ENCODE data around the gene WDR70. TPM values are rescaled to one million over a fixed set of nuclear protein-coding genes. Genes with fewer than 3 reads are reported as not detected.

The WDR70 gene
- total and polyA plus RNA-seq, 2 donors (not counting 3 experiments of a cell fraction or from before 2014, with no cell fraction given), result 6.7 to 37.3 TPM

DNA sequence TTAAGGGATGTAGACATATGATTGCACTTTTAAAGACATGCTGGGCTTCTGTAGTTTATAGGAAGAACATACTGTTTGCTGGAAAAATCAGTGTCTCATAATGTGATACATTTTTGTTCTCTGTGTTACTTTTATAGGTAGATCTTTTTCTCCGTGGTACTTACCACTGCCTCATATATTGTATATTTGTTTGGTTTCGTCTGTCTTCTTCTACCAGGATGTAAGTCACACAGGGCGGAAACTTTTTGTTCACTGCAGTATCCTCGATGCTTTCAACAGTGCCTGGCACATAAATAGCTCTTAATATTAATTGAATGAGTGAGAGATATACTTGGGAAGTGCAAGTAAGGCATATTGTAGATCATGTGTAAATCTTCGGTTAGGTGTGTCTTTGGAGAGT, 325.3 kb downstream of the WDR70 start:
- BruUV-seq (replicated peaks), result no TSS peak
- H3K9me3 ChIP-seq (replicated peaks; ENCODE audit: control insufficient read depth, insufficient read depth, low read length), result no peaks in the 10 kb centered on the region
- CTCF ChIA-PET, result interaction anchor here (0.7 to 2.4 kb wide), 11 partner anchors 9 to 291 kb away, joined by 3 to 12 read pairs (median 4); no protein-coding TSS in a partner anchor
- peak overlapping the region in 1 of 3 experiments; percentile 33 for H3K4me3 ChIP-seq (replicated peaks in 1 of 3; ENCODE audit: insufficient read depth in 1 of 3, low read depth in 1 of 3, low read length in 3 of 3)
- dilution Hi-C loops (cut with MboI; ENCODE audit: extremely low pct_ligation_motif_present, low sequenced_read_pairs) (no loop called here), intact Hi-C loops (cut with micrococcal nuclease) (loop anchor here (1.0 to 5.0 kb wide), 3 partner anchors 17 to 37 kb away; no protein-coding TSS in a partner anchor)
- DNase-seq (ENCODE audit: low read depth, low spot score), result peak; percentile 81
- H3K4me1 ChIP-seq (ENCODE audit: control insufficient read depth, extremely low read depth, insufficient read depth, low read length), result peaks cover 18% of the 10 kb centered on the region
- peak overlapping the region; percentile 14 for H2AFZ ChIP-seq (ENCODE audit: low read depth, low read length)
- no peak for FAIRE-seq
- H3K4me2 ChIP-seq (ENCODE audit: insufficient read depth, low read length), result peak overlapping the region; percentile 89
- no peaks in the 10 kb centered on the region for H3K27me3 ChIP-seq (ENCODE audit: control insufficient read depth in 2 of 2, insufficient read depth in 2 of 2, low read length in 2 of 2)
- no peaks in the 10 kb centered on the region for H3K79me2 ChIP-seq (ENCODE audit: control insufficient read depth, insufficient read depth, low read length)
- TF ChIP-seq FOS (IDR thresholded peaks at IDR 0.05; ENCODE audit: borderline replicate concordance, insufficient read depth, low read length), result no peak
- TF ChIP-seq EZH2 (IDR thresholded peaks at IDR 0.05; ENCODE audit: borderline replicate concordance, low read depth, low read length, severe bottlenecking), result no peak
- TF ChIP-seq, protein P1, sequence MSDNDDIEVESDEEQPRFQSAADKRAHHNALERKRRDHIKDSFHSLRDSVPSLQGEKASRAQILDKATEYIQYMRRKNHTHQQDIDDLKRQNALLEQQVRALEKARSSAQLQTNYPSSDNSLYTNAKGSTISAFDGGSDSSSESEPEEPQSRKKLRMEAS (IDR thresholded peaks at IDR 0.05; ENCODE audit: insufficient read depth, insufficient read length), result no peak
- TF ChIP-seq JUN (IDR thresholded peaks at IDR 0.05; ENCODE audit: borderline replicate concordance, insufficient read depth, insufficient read length, low read depth), result no peak
- TF ChIP-seq MYC (IDR thresholded peaks at IDR 0.05; ENCODE audit: low read depth, low read length), result no peak
- TF ChIP-seq, protein P2, sequence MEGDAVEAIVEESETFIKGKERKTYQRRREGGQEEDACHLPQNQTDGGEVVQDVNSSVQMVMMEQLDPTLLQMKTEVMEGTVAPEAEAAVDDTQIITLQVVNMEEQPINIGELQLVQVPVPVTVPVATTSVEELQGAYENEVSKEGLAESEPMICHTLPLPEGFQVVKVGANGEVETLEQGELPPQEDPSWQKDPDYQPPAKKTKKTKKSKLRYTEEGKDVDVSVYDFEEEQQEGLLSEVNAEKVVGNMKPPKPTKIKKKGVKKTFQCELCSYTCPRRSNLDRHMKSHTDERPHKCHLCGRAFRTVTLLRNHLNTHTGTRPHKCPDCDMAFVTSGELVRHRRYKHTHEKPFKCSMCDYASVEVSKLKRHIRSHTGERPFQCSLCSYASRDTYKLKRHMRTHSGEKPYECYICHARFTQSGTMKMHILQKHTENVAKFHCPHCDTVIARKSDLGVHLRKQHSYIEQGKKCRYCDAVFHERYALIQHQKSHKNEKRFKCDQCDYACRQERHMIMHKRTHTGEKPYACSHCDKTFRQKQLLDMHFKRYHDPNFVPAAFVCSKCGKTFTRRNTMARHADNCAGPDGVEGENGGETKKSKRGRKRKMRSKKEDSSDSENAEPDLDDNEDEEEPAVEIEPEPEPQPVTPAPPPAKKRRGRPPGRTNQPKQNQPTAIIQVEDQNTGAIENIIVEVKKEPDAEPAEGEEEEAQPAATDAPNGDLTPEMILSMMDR (IDR thresholded peaks at IDR 0.05; ENCODE audit: extremely low read depth in 1 of 2, insufficient read depth in 1 of 2, low read depth in 1 of 2, low read length in 2 of 2), result no peak
- TF ChIP-seq POLR2AphosphoS5 (IDR thresholded peaks at IDR 0.05; ENCODE audit: insufficient read depth, low read depth, low read length), result no peak
- no peak for TF ChIP-seq GATA2 (IDR thresholded peaks at IDR 0.05; ENCODE audit: insufficient read depth, insufficient read length, low read depth, low read length)
- no peak for TF ChIP-seq POLR2A (IDR thresholded peaks at IDR 0.05; ENCODE audit: low read depth, low read length)
- H3K36me3 ChIP-seq (ENCODE audit: control insufficient read depth in 2 of 2, extremely low read depth in 1 of 2, insufficient read depth in 2 of 2, low read length in 2 of 2), result no peaks in the 10 kb centered on the region
- POLR2A ChIA-PET, result no interaction called here
- peak overlapping the region; percentile 62 for H3K9ac ChIP-seq (replicated peaks; ENCODE audit: extremely low read depth, insufficient read depth, low read length)
- no peaks in the 10 kb centered on the region for H3K9me1 ChIP-seq (replicated peaks; ENCODE audit: control insufficient read depth, extremely low read depth, insufficient read depth, low read length)
- H4K20me1 ChIP-seq (replicated peaks; ENCODE audit: control insufficient read depth, extremely low read depth, insufficient read depth, low read length), result no peaks in the 10 kb centered on the region
- peak overlapping the region; percentile 75 for H3K27ac ChIP-seq (ENCODE audit: insufficient read depth, low read depth, low read length)
